GM18519 (cell line): ENCODE results near the gene SDC3.
"Not testable (repeated sequence)": the region's sequence is repeated elsewhere in the genome, so short reads cannot be mapped to it uniquely, and the experiment has no call there.

Source experiments
- ATAC-seq: cut with Tn5 transposase; IDR thresholded peaks from one replicate; pipeline ENCODE4 v1.9.1; 2021; ENCODE audit warnings: mild to moderate bottlenecking, moderate library complexity; ENCODE audit not compliant: unreplicated experiment, low FRiP score

Gene SDC3

GRCh38 chr1:30908696-30909364 lies at the start of gene SDC3:
SDC3 (minus strand) TSS chr1:30908758; CDS start chr1:30908586, 172 bp downstream.
- ATAC-seq, result no peak

GRCh38 chr1:30957560-30958222 lies 49.1 kb upstream of the SDC3 start:
- ATAC-seq, result no peak

GRCh38 chr1:30955448-30956015 lies 47.0 kb upstream of the SDC3 start:
- no peak for ATAC-seq

- ATAC-seq, result no peak
These were observed 45.1 kb upstream of the SDC3 start for GRCh38 chr1:30953685-30954084.

GRCh38 chr1:30952098-30952497 lies 43.5 kb upstream of the SDC3 start:
- ATAC-seq, result no peak

- no peak for ATAC-seq
These were observed 42.1 kb upstream of the SDC3 start for GRCh38 chr1:30950700-30951099.

- ATAC-seq, result no peak
These were observed 41.5 kb upstream of the SDC3 start for GRCh38 chr1:30950053-30950452.

- not testable (repeated sequence) for ATAC-seq
These were observed 40.9 kb upstream of the SDC3 start for GRCh38 chr1:30949487-30949838.

GRCh38 chr1:30948813-30949486 lies 40.4 kb upstream of the SDC3 start:
- ATAC-seq, result not testable (repeated sequence)

- no peak for ATAC-seq
These were observed 39.7 kb upstream of the SDC3 start for GRCh38 chr1:30948278-30948677.

- ATAC-seq, result no peak
These were observed 38.7 kb upstream of the SDC3 start for GRCh38 chr1:30947212-30947611.

GRCh38 chr1:30942326-30942963 lies 33.9 kb upstream of the SDC3 start:
- no peak for ATAC-seq

GRCh38 chr1:30940541-30940940 lies 32.0 kb upstream of the SDC3 start:
- ATAC-seq, result no peak

GRCh38 chr1:30936541-30937171 lies 28.1 kb upstream of the SDC3 start:
- ATAC-seq, result no peak

GRCh38 chr1:30935758-30936157 lies 27.2 kb upstream of the SDC3 start:
- ATAC-seq, result not testable (repeated sequence)

- ATAC-seq, result no peak
These were observed 26.1 kb upstream of the SDC3 start for GRCh38 chr1:30934613-30935012.

GRCh38 chr1:30933874-30934252 lies 25.3 kb upstream of the SDC3 start:
- no peak for ATAC-seq

GRCh38 chr1:30930631-30931173 lies 22.1 kb upstream of the SDC3 start:
- no peak for ATAC-seq

- no peak for ATAC-seq
These were observed 21.5 kb upstream of the SDC3 start for GRCh38 chr1:30929944-30930525.
